Cardiac septum (tissue), 1 donor: ENCODE results near the gene CFAP69. TPM values are rescaled to one million over a fixed set of nuclear protein-coding genes. Genes with fewer than 3 reads are reported as not detected.
"Not testable (repeated sequence)": the region's sequence is repeated elsewhere in the genome, so short reads cannot be mapped to it uniquely, and the experiment has no call there.

Experiments used
- DNase-seq: peaks from one replicate; pipeline ENCODE4 v3.0.0-alpha.2; 2020; ENCODE audit warnings: low spot score
- intact Hi-C: fragments of 100-400 bp; cut with DNase I; formaldehyde crosslinking; loops from one replicate; pipeline ENCODE4 v1.14.0; 2022
- total RNA-seq: library from RNA; stranded (reverse); fragmentation: NEBNext Ultra II Directional; extraction: Animal tissue kit (Norgen Biotek cat#: 25700); gene quantifications from one replicate; pipeline ENCODE4 v1.2.1, GENCODE V29; 2021
- donor health status: DM: no; HTN: no; CAD: no.

Gene CFAP69
- total RNA-seq, 1 donor from 2014 or later, result 3.6 TPM

- no peak for DNase-seq
- intact Hi-C loops, result no loop called here
Measured at GRCh38 chr7:90227259-90227658, 17.7 kb upstream of the CFAP69 start.

GRCh38 chr7:90229682-90230081 is 15.3 kb upstream of the CFAP69 start:
- intact Hi-C loops, result no loop called here
- DNase-seq, result no peak

DNA sequence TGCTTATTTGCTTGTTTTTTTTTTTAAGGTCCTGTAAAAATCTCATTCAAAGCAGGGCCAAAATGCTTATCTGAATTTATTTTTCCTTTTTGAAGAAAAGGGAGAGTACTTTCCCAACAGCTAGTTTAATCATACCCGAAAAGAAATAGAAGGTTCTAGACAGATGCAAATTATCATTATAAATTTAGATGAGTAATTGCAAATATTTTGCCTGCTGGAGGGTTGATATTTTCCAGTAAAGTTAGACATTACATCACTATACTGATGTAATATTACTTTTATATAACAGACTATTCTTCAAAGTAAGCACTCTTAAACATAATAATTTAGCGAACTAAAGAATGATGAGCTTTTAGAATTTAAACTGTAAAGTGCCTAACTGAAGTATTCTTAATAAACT is 14.1 kb upstream of the CFAP69 start:
- intact Hi-C loops, result no loop called here
- DNase-seq, result no peak

DNA sequence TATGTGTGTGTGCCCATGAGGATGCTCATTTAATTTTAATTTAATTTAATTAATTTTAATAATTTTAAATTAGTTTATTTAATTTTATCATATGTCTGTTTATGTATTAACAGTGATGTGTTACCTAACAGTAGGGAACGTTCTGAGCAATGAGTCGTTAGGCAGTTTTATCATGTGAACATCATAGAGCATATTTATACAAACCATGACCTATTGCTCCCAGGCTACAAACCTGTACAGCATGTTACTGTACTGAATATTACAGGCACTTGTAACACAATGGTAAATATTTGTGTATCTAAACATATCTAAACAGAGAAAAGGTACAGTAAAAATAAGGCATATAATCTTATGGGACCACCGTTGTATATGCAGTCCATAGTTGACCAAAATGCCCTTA is 13.7 kb upstream of the CFAP69 start:
- intact Hi-C loops, result no loop called here

DNA sequence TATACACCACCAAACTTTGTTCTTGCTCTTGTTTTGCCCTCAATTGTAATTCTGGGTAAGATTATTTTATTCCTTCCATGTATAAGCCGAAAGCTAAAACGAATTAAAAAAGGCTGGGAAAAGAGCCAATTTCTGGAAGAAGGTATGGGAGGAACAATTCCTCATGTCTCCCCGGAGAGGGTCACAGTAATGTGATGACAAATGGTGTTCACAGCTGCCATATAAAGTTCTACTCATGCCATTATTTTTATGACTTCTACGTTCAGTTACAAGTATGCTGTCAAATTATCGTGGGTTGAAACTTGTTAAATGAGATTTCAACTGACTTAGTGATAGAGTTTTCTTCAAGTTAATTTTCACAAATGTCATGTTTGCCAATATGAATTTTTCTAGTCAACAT is 12.5 kb upstream of the CFAP69 start:
- intact Hi-C loops, result no loop called here
- DNase-seq, result no peak

More for the DNA sequence above, 13.7 kb upstream of the CFAP69 start:
- no peak for DNase-seq

DNA sequence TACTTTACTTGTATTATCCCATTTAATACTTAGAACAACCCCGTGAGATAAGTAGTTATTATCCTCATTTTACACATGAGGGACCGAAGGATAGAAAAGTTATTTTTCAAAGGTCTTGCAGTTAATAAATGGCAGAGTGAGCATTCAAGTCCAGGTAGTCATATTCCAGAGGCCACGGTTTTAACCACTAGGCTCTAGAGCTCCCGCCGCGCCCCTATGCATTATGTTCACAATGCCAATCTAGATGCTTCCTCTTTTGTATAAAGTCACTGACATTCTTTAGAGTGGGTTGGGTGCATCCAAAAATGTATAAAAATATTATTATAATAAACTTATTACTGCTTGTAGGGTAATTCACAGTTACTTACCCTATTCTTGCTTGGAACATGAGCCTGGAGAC is 11.4 kb upstream of the CFAP69 start:
- DNase-seq, result no peak
- intact Hi-C loops, result no loop called here

DNA sequence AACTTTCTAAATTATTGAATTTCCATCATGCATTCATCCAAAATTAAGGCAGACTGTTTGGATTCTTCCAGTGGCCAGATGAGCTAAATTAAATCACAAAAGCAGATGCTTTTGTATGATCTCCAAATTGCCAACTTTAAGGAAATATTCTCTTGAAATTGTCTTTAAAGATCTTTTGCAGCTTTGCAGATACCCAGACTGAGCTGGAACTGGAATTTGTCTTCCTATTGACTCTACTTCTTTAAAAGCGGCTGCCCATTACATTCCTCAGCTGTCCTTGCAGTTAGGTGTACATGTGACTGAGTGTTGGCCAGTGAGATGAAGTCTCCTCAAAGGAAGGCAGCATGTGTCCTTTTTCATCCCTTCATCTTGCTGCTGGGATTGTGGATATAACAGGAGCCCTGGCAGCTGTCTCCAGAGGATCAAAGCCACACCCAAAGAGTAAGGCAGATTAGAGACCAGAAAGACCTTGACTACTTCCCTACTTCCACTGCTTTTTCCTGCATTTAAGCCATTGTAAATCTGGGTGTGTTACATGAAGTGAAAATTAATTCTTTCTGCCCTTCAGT is 8.2 kb upstream of the CFAP69 start:
- no peak for DNase-seq
- intact Hi-C loops, result no loop called here

GRCh38 chr7:90238022-90238421 is 7.0 kb upstream of the CFAP69 start:
- no peak for DNase-seq
- intact Hi-C loops, result no loop called here

DNA sequence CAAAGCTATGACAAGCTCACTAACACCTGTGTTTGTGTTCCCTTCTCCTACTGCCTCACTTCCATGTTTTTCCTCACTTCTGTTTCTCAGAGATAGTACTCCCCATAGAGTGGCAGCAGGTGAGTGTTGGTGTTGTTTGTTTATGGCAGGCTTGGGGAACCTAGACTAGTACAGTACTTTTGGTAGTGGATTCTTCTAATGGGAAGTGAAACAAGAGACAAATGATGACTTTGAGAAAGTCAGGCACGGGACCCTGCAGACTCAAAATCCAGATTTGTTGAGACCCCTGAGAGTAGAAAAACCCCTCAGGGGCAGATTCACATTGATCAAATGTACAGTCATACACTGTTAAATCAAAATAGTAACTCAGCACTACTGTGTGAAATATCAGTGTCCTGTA is 6.4 kb upstream of the CFAP69 start:
- intact Hi-C loops, result no loop called here

GRCh38 chr7:90239050-90239449 is 5.9 kb upstream of the CFAP69 start:
- intact Hi-C loops, result no loop called here

More for the DNA sequence above, 6.4 kb upstream of the CFAP69 start:
- no peak for DNase-seq

DNA sequence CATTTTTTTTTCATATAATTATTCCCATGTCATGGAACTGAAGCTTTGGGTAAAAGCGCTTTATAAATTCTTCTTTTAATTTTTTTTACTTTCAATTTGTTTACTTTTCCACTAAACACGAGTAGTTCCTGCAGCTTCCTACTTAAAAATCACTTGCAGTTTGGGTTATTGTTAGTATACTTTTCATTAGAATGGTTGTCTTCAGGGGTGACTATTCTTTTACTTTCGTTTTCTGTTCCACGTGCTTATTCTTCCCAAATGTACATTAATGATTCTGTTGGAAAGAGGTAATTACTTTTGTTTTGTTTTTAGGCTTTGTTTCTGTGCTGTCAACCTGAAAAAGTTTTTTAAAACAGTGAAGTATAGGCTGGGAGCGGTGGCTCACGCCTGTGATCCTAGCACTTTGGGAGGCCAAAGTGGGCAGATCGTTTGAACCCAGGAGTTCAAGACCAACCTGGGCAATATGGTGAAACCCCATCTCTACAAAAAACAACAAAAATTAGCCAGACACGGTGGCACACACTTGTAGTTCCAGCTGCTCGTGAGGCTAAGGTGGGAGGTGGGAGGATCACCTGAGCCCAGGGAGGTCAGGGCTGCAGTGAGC is 5.2 kb upstream of the CFAP69 start:
- intact Hi-C loops, result no loop called here
- no peak for DNase-seq

More at GRCh38 chr7:90239050-90239449, 5.9 kb upstream of the CFAP69 start:
- no peak for DNase-seq

DNA sequence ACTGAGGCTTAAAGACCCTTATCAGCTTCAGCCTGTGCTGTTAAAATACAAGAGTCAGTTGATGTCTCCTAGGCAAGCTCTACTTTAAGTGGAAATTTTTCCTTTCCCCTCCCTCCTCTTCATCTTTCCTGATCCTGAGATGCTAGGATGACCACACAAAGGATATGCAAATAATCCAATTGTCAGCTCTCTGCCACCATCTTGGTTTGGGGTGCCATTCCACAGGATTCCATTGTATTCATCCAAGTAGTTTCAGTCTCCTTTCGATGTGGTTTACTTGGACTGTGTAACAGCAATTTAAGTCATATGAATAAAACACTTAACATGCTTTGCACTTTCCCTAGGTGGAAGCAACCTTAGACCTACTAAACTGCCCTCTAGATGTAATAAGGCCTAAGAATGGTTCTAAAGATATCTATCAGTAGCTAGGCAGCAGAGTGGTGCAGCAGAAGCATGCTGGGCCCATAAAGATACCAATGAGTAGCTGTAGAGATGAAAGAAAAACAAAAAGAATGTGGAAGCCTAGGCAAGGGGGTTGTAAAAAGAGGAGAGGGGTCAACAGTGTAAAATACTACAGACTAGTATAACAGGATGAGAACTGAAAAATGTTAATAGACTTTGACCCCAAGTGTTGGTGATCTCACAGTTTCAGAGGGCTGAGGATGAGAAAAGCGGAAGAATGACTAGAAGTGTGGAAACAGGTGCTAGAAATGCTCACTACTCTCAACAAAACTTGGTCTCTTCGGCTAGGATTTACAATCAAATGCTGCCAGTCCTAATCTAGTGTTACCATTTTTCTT is 2.4 kb upstream of the CFAP69 start:
- DNase-seq, result no peak
- intact Hi-C loops, result no loop called here

DNA sequence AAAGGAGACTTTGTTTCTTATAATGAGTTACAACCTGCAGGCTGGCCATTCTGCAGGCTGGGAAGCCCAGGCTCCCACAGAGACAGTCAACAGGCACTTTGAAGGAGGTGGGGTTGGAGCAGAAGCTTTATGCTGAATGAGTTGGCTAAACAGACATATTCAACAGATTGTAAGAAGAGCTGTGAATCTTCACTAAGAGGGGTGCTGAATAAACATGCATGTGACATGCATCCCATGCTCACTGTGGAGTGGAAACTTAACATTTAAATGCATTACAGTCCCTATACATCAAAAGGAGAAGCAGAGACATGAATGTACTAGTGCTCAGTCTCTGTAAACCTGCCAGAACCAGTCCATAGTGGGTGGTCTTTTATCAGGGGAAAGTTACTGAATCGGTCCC is 1.4 kb upstream of the CFAP69 start:
- intact Hi-C loops, result no loop called here
- no peak for DNase-seq

GRCh38 chr7:90244565-90244908 is 437 bp upstream of the CFAP69 start:
- no peak for DNase-seq
- intact Hi-C loops, result no loop called here

- DNase-seq, result no peak
- intact Hi-C loops, result no loop called here
Measured at GRCh38 chr7:90246171-90246570, 1.2 kb downstream of the CFAP69 start.

DNA sequence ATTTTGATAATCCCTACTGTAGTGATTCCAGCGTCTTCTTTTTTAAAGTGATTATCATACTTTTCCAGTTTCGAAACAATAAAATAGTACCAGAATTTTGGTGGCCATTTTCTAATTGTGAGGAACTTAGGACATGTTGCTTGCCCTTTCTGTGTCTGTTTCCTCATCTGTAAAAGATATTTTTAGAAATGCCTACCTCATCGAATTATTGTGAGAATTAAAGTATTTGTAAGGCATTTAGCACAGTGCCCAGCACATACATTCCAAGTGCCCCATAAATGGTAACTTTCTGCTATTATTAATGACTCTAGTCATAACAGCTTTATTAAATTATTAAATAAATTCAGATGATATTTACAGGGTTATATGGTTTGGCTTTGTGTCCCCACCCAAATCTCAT is 3.7 kb downstream of the CFAP69 start:
- intact Hi-C loops, result no loop called here
- no peak for DNase-seq

DNA sequence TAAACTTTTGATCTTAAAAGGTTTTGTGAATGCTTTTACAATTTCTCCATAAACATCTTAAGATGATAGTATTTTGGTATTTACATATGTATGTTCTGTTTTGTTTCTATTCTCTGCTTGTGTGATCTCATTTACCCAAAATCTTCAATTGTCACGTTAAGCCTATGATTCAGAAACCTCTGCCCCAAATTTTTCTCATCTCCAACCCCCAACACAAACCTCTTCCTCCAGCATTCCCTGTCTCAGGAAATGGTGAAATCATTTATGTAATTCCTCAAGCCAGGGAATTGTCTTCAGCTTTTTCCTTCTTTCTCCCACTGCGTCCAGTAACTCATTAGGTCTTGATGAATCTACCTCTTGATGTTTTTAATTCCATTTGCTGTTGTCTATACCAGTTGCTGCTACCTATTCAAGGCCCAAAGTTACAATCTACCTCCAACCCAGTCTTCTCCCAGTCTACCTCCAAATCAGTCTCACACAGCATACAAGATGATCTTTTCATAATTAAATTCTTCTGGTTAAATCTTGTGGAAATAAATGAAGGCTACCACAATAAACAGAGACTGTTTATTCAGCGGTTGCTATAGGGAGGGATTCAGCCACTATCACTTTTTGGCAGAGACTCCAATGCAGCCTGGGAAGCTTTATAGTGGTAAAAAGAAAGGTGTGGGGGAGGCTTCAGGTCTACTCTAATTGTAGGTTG is 5.8 kb downstream of the CFAP69 start:
- no peak for DNase-seq
- intact Hi-C loops, result loop anchor here (5.0 kb wide), 1 partner anchor 38 kb away; the partner anchor contains the start of gene STEAP2

GRCh38 chr7:90251304-90251635 is 6.3 kb downstream of the CFAP69 start:
- no peak for DNase-seq

GRCh38 chr7:90256011-90256410 is 11.0 kb downstream of the CFAP69 start:
- DNase-seq, intact Hi-C loops: not testable (repeated sequence)

More at GRCh38 chr7:90251304-90251635, 6.3 kb downstream of the CFAP69 start:
- intact Hi-C loops, result loop anchor here (5.0 kb wide), 1 partner anchor 39 kb away; the partner anchor contains the start of gene STEAP2

GRCh38 chr7:90256778-90257177 is 11.8 kb downstream of the CFAP69 start:
- intact Hi-C loops, result no loop called here
- DNase-seq, result no peak
